Natural killer cell (primary cell): ENCODE measurements around the gene ITM2C. TPM values are rescaled to one million over a fixed set of nuclear protein-coding genes. Genes with fewer than 3 reads are reported as not detected.

Experiments
- ATAC-seq, 3 donors: fragments of 150-1000 bp in 2 of 3; fragments of 200-7000 bp in 1 of 3; cut with Tn5 transposase; 1 replicate in 1 of 3; 2 replicates in 2 of 3; pipeline ENCODE4 v1.10.0; 2021; ENCODE audit warnings: mild to moderate bottlenecking in 2 of 3, moderate library complexity in 2 of 3
- DNase-seq, 2 donors: peaks; one replicate each; pipeline versions ENCODE4 v3.0.0 to v3.0.0-alpha.2; 2013 to 2021; ENCODE audit warnings: mixed read lengths in 1 of 2
- H3K27ac ChIP-seq: one replicate; pipeline ENCODE4 v1.5.1; 2013; ENCODE audit warnings: mild to moderate bottlenecking, low read length
- H3K27me3 ChIP-seq: one replicate; pipeline ENCODE4 v1.6.1; 2013; ENCODE audit warnings: low read length; ENCODE audit not compliant: control insufficient read depth, insufficient read depth
- H3K36me3 ChIP-seq: one replicate; pipeline ENCODE4 v1.6.1; 2013; ENCODE audit warnings: low read length; ENCODE audit not compliant: control insufficient read depth, insufficient read depth
- H3K4me1 ChIP-seq: one replicate; pipeline ENCODE4 v1.6.1; 2013; ENCODE audit warnings: low read length; ENCODE audit not compliant: control insufficient read depth, insufficient read depth
- H3K4me3 ChIP-seq: one replicate; pipeline ENCODE4 v1.5.1; 2013; ENCODE audit warnings: low read length
- H3K9me3 ChIP-seq: one replicate; pipeline ENCODE4 v1.6.1; 2013; ENCODE audit warnings: low read length; ENCODE audit not compliant: control insufficient read depth, insufficient read depth
- H3K27ac Mint-ChIP-seq, 2 donors: one replicate each; pipeline ENCODE4 v1.8.0; 2022; ENCODE audit warnings: mild to moderate bottlenecking in 2 of 2, mixed read lengths in 2 of 2, moderate library complexity in 1 of 2
- H3K27me3 Mint-ChIP-seq, 2 donors: one replicate each; pipeline ENCODE4 v1.8.0; 2022; ENCODE audit warnings: low read depth in 2 of 2, mixed read lengths in 2 of 2
- H3K36me3 Mint-ChIP-seq: one replicate; pipeline ENCODE4 v1.8.0; 2022; ENCODE audit warnings: mixed read lengths
- H3K4me1 Mint-ChIP-seq, 2 donors: one replicate each; pipeline ENCODE4 v1.8.0; 2022; ENCODE audit warnings: mixed read lengths in 2 of 2
- H3K4me3 Mint-ChIP-seq: one replicate; pipeline ENCODE4 v1.8.0; 2022; ENCODE audit warnings: mild to moderate bottlenecking, moderate library complexity, mixed read lengths
- H3K9me3 Mint-ChIP-seq, 2 donors: one replicate each; pipeline ENCODE4 v1.8.0; 2022; ENCODE audit warnings: mixed read lengths in 2 of 2
- CTCF ChIP-seq: fragments of 200-600 bp; IDR thresholded peaks from one replicate; pipeline ENCODE4 v1.8.0; 2022; ENCODE audit warnings: antibody characterized with exemption
- WGBS: methylation state at CpG from one replicate; pipeline ENCODE4 v1.1.7; 2013; ENCODE audit warnings: missing lambda C conversion rate; ENCODE audit not compliant: insufficient coverage; 5-methylcytosine and 5-hydroxymethylcytosine counted together
- intact Hi-C: fragments of 100-400 bp; cut with micrococcal nuclease; formaldehyde crosslinking; loops from one replicate; pipeline ENCODE4 v1.14.2; 2022
- total RNA-seq, 4 donors: library from RNA; stranded (reverse); fragments of 120-200 nt in 1 of 4; gene quantifications; one replicate each; pipeline versions ENCODE4 v1.2.3 to v1.2.4, GENCODE V29; 2013 to 2022

ITM2C gene
- total RNA-seq, 3 donors from 2014 or later (not counting 1 experiment from before 2014, with no cell fraction given): 4.7 to 36.3 (median 5.1) TPM

GRCh38 chr2:230914886-230915285 is 50.1 kb downstream of the ITM2C start:
- DNase-seq (no peak), ATAC-seq (no peak)
- no peaks in the 10 kb centered on the region for H3K9me3 Mint-ChIP-seq
- Histone ChIP-seq H3K36me3 (no peaks in the 10 kb centered on the region), H3K27me3 (peaks cover 3% of the 10 kb centered on the region), H3K9me3 (no peaks in the 10 kb centered on the region), H3K4me1 (peaks cover 4% of the 10 kb centered on the region), H3K27ac (no peak overlapping the region), H3K4me3 (no peak overlapping the region)
- no peak overlapping the region for H3K4me3 Mint-ChIP-seq
- H3K36me3 Mint-ChIP-seq: no peaks in the 10 kb centered on the region
- TF ChIP-seq CTCF: no peak
- no peak overlapping the region for H3K27ac Mint-ChIP-seq
- peaks cover 55 to 79% of the 10 kb centered on the region in 2 donors for H3K27me3 Mint-ChIP-seq
- intact Hi-C loops: no loop called here
- WGBS: 94% methylated on average over 3 of the region's 3 CpGs
- H3K4me1 Mint-ChIP-seq: no peaks in the 10 kb centered on the region

GRCh38 chr2:230915319-230915718 is 50.6 kb downstream of the ITM2C start:
- no peak overlapping the region for H3K27ac ChIP-seq
- H3K4me1 Mint-ChIP-seq: no peaks in the 10 kb centered on the region
- ATAC-seq: no peak
- H3K36me3 ChIP-seq: no peaks in the 10 kb centered on the region
- no peak overlapping the region for H3K4me3 Mint-ChIP-seq
- DNase-seq: no peak
- no peaks in the 10 kb centered on the region for H3K9me3 ChIP-seq
- H3K4me3 ChIP-seq: no peak overlapping the region
- intact Hi-C loops: no loop called here
- H3K27me3 ChIP-seq: peaks cover 3% of the 10 kb centered on the region
- H3K9me3 Mint-ChIP-seq: no peaks in the 10 kb centered on the region
- peaks cover 54 to 79% of the 10 kb centered on the region in 2 donors for H3K27me3 Mint-ChIP-seq
- no peak overlapping the region for H3K27ac Mint-ChIP-seq
- WGBS: 93% methylated on average over 6 of the region's 6 CpGs
- no peak for TF ChIP-seq CTCF
- peaks cover 4% of the 10 kb centered on the region for H3K4me1 ChIP-seq
- H3K36me3 Mint-ChIP-seq: no peaks in the 10 kb centered on the region

GRCh38 chr2:230916218-230916617 is 51.5 kb downstream of the ITM2C start:
- Histone ChIP-seq H3K9me3 (no peaks in the 10 kb centered on the region), H3K36me3 (no peaks in the 10 kb centered on the region), H3K27me3 (peaks cover 3% of the 10 kb centered on the region), H3K4me1 (peaks cover 4% of the 10 kb centered on the region), H3K4me3 (no peak overlapping the region), H3K27ac (no peak overlapping the region)
- Mint-ChIP-seq H3K9me3 (no peaks in the 10 kb centered on the region), H3K4me1 (no peaks in the 10 kb centered on the region), H3K27me3 (peaks cover 52 to 78% of the 10 kb centered on the region in 2 donors), H3K27ac (no peak overlapping the region), H3K36me3 (no peaks in the 10 kb centered on the region), H3K4me3 (no peak overlapping the region)
- no peak for DNase-seq
- no peak for TF ChIP-seq CTCF
- ATAC-seq: no peak
- intact Hi-C loops: no loop called here
- 82% methylated on average over 5 of the region's 7 CpGs for WGBS

- Mint-ChIP-seq H3K4me1 (peaks cover 0 to 4% of the 10 kb centered on the region in 2 donors), H3K27me3 (peaks cover 58 to 72% of the 10 kb centered on the region in 2 donors), H3K9me3 (no peaks in the 10 kb centered on the region), H3K27ac (no peak overlapping the region), H3K4me3 (no peak overlapping the region), H3K36me3 (no peaks in the 10 kb centered on the region)
- Histone ChIP-seq H3K4me1 (peaks cover 10% of the 10 kb centered on the region), H3K9me3 (no peaks in the 10 kb centered on the region), H3K4me3 (no peak overlapping the region), H3K27ac (no peak overlapping the region), H3K36me3 (no peaks in the 10 kb centered on the region), H3K27me3 (peaks cover under 1% of the 10 kb centered on the region)
- WGBS: no CpG with 5 or more reads among the region's 2 CpGs
- intact Hi-C loops: no loop called here
- no peak for TF ChIP-seq CTCF
- DNase-seq (no peak), ATAC-seq (no peak)
These were observed 54.5 kb downstream of the ITM2C start for GRCh38 chr2:230919240-230919639.
